NCI-H748 (cell line): ENCODE results near the gene NOTCH4.
A peak's percentile ranks its signal among the peaks of the same experiment; 100 is the strongest.

Source experiments
- DNase-seq: peaks from one replicate; lab custom pipeline; 2025; ENCODE audit not compliant: unreplicated experiment; lab: John Stamatoyannopoulos, UW

Gene NOTCH4

DNA sequence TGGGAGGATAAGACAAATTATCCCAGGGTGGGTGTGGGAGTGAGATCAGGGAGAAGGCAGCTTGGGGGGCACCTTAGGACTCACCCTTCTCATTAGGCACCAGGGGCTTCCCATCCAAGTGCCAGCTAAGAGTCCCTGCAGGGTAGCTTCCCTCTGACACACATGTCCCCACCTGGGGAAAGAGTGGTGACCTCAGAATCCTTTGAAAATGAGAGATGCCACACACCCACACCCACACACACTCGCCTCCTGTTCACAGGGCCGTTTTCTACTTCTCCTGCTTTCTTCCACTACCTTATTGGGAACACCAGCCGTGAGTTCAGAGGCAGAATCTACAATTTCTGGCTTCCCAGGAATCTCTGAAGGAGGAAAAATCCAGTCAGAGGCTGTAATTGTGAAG is 40.8 kb downstream of the NOTCH4 start:
- no peak for DNase-seq

DNA sequence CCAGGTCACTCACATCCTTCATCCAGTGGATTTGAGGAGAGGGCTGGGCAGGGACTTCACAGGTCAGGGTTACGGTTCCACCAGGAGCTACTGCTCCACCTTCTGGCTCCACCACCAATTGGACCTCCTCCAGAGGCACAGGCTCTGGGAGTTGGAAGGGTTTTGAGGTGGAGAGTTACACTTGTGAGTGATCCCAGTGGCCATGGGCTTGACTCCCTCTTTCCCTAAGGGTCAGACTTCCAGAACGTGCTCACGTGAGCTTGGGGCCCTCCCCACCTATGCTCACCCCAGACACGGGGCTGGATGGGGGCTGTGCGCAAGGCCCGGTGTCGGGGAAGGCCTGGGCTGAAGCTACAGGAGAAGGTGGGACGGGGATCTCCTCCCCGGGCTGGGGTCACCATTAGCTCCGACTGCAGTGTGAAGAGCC is 41.3 kb downstream of the NOTCH4 start:
- DNase-seq = no peak

DNA sequence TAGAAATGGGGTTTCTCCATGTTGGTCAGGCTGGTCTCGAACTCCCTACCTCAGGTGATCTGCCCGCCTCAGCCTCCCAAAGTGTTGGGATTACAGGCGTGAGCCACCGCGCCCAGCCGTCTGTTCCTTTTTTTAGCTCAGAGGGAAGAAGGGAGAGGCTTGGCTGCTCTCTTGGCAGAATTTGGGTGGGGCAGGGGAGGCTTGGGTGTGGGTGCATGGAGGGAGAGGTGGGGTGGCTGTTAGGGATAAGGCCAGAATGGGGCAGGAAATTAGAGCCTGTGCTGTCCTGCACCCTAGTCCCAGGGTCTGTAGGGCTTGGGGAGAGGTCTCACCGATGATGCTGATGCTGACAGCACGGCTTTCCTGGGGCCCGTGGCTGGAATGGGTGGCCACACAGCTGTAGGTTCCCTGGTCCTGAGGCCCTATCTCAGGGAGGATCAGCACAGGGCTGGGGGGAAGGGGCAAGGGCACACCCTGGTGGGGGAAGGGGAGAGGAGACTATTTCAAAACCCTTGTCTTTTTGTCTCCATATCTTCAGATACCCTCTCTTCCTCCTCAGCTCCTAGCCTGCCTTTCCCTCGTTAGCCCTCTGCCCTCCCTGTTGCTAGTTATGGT is 41.8 kb downstream of the NOTCH4 start:
- DNase-seq = no peak

DNA sequence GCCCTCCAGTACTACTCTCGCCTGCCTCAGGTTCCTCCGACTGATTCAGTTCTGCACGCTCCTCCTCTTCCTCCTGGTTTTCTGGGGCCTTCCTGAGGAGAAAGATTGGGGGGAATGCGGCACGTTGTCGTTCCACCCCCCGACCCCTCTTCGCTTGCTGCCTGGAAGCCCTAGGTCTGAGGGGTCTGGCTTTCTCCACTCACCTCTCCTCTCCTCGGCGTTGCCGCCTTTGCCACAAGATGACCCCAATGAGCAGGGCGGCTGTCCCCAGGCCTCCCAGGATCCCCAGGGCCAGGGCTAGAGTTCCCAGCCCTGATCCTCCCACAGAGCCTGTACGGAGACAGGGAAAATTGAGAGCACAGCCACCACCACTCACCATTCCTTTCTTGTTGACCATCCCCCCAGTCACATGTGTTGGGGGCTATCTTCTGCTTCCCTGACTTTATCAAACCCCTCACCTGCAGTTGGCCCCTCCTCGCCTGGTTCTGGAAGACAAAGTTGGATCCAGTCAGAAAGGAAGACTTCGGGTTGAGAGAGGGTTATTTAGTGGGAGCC is 42.6 kb downstream of the NOTCH4 start:
- no peak for DNase-seq

DNA sequence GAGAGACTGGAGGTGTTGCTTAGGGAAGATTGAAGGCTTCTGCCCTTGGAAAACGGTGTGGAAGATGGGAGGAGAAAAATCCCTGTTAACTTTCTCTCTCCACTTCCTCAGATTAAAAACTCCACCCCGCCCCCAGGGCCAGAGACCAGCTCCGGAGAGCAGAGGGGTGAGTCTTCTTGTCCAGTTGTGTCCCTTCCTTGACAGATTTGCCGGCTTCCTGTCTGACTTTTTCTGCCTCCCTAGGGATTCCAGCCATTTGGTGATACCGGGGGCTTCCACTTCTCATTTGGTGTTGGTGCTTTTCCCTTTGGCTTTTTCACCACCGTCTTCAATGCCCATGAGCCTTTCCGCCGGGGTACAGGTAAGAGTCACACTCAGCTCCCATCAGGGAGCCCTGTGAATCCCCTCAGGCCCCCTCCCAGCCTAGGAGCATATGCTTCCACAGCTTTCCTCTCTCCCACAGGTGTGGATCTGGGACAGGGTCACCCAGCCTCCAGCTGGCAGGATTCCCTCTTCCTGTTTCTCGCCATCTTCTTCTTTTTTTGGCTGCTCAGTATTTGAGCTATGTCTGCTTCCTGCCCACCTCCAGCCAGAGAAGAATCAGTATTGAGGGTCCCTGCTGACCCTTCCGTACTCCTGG is 44.0 kb downstream of the NOTCH4 start:
- no peak for DNase-seq

DNA sequence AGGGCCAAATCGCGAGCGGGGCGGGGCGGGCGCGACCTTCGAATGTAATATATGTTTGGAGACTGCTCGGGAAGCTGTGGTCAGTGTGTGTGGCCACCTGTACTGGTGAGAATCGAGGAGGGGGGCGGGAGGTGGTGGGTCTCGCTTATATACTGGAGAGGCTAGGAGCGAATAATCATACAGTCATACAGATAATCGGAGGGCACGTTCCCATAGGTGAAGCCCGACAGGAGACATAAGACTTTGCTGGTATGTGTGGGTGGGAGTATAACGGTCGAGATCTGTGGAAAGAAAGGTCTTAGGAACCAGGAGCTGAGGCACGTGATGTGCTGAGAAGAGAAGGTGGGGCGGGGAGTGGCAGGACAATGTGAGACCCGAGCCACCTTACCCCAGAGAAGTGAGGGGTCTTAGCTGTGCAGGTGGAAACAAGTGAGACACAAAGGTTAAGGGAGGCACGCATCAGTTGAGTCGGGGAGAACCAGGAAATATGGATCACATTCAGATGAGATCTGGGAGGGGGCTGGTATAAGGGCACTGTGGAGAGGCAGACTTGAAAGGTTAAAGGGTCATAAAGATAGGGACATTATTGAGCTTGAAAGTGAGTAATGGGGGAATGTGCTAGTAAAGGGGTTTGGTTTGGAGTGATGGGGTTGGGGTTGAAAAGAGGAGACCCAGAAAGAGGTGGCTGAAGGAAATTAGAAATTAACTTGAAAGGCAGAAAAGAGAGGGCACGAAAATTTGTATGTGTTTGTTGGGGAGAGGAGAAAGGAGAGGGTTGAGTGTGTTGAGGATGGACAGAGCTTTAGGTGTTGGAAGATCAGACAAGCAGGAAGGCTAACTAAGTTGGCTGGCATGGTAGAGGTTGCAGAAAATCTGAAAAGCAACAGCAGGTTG is 45.1 kb downstream of the NOTCH4 start:
- no peak for DNase-seq

DNA sequence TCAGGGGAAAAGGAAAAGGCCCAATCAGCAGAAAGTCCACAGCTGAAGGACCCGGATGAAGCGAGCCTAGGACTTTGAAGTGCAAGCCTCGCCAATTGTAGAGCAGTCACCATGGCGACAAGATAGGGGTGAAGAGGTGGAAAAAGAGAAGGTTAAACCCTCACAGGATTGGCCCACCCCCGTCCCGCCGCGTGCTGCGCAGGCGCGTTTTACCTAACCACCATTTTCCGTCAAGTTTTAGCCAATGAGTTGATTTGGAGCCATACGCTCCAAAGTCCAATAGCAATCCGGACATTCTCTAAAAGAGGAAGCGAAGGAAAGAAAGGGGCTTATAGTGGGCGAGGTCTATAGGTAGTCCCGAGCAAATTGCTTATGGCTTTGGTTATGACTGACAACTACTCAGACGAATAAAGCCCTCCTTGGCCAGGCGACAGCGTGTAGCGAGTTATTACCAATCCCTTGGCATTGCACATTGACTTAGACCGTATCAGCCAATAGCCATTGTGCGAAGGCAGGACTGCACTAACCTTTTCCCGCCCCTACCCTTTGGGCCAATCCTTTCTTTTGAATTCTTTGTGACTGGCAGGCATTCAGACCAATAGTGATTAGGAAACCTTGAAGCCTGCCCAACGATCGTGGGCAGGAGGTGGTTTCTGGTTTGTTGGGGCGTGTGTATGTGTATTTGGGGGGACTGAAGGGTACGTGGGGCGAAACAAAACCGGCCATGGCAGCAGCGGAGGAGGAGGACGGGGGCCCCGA is 45.9 kb downstream of the NOTCH4 start, which contains the start of gene RNF5:
RNF5 (plus strand) TSS at position 618 of the 759 bp plus-strand sequence; CDS start at position 725, 107 bp downstream.
- DNase-seq = peak; percentile 100

DNA sequence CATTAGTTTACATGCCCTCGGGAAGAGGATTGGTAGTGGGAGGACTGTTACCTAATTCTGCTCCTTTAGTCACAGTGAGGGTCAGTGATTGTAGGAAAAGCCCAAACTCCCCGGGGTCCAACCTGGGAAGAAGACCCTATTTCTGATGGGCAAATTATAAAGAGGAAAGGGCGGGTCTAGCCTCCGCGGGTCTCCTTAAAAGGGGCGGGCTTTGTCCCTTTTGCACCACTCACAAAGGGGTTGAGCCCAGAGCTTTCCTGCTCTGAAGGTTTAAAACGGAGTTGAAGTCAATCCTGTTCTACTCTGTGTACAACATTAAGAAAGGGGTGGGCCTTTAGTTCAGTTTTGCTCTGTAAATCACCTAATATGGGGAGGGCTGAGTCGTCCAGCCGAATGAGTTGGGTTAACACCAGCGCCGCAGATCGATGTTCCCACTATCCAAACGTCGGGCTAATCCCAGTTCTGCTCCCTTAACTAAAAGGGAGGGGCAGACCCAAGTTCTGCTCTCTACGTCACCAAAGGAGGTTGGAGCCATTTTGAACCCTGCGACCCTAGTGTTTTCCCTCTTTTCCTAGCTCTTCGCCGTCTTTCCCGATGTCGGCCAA is 46.6 kb downstream of the NOTCH4 start:
- peak; percentile 94 for DNase-seq

DNA sequence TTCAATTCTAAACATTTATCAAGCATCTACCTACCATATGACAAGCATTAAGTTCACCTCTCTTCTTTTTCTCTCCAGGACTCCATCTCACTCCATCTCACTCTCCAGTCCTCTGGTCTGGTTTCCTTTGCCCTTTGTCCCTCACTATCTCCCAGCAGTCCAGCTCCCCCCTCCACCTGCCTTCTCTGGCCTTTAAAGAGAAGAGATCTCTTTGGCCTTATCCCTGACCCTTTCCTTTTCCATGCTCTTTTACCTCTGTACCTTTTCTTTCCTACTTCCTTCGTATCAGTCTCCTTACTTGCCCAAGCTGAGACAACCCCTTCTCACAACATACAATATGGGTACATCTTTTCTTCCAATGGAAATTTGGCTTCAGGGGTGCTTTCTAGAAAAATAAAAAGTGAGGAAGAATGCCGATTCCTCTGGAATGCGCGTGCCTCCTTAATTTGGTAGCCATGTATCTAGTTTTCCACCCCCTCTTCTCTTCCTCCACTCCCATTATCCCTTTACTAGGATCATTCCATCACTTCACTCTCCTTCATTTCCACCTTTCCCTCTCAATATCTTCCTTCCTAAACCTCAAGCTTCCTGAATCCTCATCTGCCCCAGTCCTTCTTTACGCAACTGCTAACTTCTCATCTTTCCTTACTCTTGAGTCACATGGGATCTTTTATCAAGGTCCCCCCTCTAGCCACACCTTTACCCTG is 47.2 kb downstream of the NOTCH4 start:
- DNase-seq = peak; percentile 43

DNA sequence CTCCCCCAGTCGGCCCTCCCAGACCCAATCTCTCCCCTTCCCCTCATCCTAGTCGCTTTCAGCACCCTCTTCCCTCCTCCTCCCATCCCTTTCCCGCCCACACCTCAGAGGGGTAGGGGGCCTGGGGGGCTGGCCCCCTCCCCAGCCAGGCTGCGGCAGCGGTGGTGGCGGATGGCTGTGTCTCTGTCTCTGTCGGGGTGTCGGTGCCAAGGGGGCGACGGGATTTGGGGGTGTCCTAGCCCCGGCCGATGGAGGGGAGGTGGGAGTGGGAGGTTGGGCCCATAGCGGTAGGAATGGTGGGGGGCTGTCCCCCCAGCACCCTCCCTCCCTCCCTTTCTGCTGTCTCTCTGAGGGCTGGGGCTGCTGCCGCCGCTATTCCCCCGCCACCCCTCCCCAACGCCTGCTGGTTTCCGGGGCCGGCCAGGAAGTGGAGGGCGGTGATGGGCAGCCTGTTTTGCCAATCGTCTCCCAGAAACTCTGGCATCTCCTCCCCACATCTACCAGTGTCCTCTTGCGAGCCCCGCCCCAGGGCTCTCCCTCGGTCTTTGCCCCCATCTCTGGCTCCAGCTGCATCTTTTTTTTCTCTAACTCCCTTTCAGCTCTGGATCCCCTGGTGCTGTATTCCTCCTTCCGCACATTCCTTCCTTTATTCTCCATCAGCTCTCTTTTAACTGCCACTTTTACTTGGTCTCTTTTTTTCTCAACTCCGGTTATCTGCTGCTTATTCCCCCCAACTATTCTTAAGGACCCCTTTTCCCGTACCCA is 48.0 kb downstream of the NOTCH4 start, which contains the start of gene AGPAT1:
AGPAT1 (minus strand) TSS at position 374 of the 765 bp plus-strand sequence. CDS start 4,588 bp downstream, outside the sequence.
- DNase-seq = peak; percentile 98

DNA sequence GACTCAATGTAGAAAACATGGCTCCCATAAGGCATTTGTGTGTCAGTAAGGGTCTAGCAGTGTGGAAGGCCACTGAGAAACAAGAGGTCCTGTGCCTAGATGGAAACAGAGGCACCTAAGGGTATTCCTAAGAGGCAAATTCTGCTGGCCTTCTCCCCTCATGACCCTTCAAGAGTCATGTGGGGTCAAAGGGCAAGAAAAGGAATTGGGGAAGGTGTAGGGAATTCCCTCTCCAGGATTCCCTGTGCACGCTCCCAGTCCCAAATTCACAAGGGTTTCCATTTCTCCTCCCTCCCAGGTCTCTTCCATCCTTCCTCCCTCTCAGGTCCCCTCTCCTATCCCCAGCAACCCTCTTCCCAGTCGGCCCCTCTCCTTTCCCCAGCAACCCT is 48.6 kb downstream of the NOTCH4 start:
- no peak for DNase-seq

DNA sequence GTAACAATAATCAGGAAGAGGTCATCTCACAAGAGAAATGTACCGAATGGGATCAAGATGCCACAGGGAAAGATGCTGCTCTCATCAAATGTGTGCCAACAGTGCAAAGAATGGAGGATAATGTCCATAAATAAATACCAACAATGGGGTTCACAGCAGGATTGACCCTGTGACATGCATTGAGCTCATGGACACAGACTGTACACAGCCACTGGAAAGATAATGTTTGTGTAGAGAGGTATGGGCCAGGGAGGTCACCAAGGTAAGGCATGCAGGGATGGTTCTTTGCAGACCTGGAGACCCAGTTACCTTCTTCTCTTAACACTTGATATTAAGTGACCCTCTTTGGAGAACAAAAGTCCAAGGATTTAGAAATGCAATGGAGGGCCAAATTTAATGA is 49.5 kb downstream of the NOTCH4 start:
- DNase-seq = no peak

DNA sequence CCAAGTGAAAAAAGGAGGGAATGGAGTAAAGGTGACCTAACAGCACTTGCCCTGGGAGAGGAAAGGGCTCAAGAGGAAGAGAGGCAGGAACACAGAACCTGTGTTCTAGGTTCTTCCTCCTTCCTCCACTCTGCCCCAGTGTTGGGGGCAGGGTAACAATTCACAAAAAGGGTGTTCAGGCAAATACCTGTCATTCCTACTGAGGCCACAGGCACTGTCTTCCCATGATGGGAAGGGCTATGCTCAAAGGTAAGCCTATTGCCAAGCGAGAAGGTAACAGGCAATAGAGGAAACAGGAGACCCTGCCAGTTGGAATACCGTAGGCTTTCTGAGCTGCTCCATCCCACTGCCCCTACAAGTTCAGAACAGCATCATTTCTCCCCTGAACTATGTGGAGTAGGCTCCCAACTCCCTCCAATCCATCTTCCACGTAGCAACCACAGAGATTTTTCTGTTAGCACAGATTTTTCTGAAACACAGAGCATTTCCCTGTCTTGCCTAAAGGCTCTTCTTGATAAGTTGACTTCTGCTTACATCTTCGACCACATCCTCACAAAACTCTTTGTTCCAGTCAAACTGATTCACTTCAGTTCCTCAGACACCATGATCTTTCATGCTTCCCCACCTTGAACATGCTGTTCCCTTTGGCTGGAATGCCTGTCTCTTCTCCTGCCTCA is 50.7 kb downstream of the NOTCH4 start:
- no peak for DNase-seq

DNA sequence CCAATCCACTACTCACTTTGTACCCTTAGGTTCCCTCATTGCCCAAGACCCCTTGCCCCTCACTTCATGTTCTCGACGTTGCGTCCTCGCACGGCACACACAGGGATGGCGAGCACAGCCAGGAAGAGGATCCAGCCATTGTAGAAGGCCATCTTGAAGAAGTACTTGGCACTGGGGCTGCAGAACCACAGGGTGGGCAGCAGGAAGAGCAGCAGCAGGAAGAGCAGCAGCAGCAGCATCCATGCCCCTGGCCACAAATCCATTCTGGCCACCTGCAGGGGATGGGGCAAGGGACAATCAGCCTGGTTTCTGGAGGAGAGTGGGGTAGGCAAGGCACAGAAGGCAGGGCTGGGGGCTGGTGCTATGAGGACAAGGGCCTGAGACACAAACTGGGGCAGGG is 52.6 kb downstream of the NOTCH4 start:
- no peak for DNase-seq

DNA sequence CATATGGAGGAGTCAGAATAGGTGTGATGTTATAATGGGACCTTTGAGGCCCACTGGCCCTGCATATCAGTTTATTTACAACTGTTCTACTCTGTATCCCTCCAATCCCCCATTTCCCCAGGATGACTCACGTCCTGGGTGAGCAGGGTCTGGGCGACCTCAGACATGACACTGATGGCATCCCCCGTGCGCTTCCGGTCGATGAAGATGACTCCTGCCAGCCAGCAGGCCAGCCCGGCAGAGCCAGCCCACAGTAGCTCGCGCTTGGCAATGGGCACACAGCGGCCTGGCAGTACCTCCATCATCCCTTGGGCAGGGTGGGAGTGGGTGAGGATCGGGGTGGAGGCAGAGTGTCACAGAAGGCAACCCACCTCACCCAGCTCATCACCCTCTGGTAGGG is 53.6 kb downstream of the NOTCH4 start:
- no peak for DNase-seq

DNA sequence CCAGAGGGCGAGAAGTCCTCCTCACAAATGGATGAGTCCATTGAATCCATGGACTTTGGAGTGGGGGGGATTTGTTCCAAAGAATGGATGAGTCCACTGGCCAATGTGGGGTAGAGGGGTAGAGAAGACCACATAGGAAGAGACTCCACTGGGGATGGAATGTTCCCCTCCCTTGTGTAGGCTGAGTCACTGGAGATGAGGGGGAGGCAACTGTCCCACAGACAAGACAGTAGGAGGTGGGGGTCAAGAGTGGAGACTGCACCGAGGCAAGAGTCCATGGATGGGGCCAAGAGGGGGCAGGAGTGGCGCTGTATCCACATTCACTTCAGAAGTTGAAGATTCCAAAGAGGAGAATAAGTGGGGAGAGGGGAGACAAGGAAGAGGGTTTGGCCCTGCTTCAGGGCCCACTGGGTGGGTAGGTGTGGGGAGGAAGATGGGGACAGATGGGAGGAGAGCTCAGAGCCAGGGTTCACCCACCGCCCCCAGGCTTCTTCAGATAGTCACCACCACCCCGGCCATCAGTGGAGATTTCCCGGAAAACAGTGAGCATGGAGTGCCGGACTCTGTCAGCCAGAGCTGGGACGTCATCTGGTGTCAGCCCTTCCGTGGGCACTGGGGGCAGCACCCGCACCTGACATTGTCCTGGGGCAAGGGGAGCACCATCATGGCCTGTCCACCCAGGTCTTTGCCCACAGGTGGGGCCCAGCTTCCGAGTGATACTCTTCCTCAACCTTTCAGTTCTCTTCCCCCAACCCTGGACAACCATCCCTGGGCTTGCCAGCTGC is 54.9 kb downstream of the NOTCH4 start:
- no peak for DNase-seq

DNA sequence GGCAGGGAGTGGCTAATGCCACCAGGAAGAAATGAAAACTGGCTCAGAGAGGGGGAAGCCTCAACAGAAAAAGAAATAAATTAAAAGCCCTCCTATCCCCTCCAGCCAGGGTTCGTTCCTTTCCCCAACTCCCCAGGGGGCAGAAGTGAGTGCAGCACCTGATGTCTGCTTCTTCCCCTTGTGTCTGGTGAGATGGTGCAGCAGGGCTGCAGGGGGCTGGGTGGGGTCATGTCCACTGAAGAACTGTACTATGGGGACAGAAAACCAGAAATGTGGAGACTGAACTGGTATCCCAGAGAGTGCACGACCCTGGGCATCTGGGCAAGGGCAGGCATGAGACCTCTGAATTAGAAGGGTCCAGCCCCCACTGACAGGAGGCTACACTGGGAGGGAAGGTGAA is 55.5 kb downstream of the NOTCH4 start:
- DNase-seq = no peak
